Panc1 (cell line): ENCODE measurements around the gene KLHDC8A. TPM values are rescaled to one million over a fixed set of nuclear protein-coding genes. Genes with fewer than 3 reads are reported as not detected.

Experiments used
- ATAC-seq: fragments of 200-7000 bp; cut with Tn5 transposase; 2 replicates; pipeline ENCODE4 v1.9.1; 2020; ENCODE audit warnings: mild to moderate bottlenecking, moderate library complexity
- BruUV-seq: library from RNA; stranded (reverse); fragments of 400-500 nt; replicated peaks from 2 replicates; lab custom pipeline; 2021; lab: Mats Ljungman, UMichigan
- CTCF ChIA-PET: fragments of 300-600 bp; sonication (Branson Sonifier 250); formaldehyde crosslinking; loops from one replicate; lab custom pipeline; 2022; ENCODE audit warnings: antibody characterized with exemption; lab: Charles Lee
- POLR2A ChIA-PET: fragments of 300-600 bp; sonication (Branson Sonifier 250); formaldehyde crosslinking; loops from one replicate; lab custom pipeline; 2022; ENCODE audit warnings: antibody characterized with exemption; lab: Charles Lee
- DNase-seq: peaks from one replicate; pipeline ENCODE4 v3.0.0-alpha.2; 2010; ENCODE audit warnings: low read depth, low spot score
- H3K27ac ChIP-seq: 2 replicates; pipeline ENCODE4 v1.5.1; 2011; ENCODE audit warnings: mild to moderate bottlenecking, low read length, inconsistent platforms
- H3K27me3 ChIP-seq: fragments of 200-500 bp; sonication (Bioruptor generic); 2 replicates; pipeline ENCODE4 v1.6.0; 2014; ENCODE audit warnings: low read length, inconsistent platforms; ENCODE audit not compliant: control insufficient read depth, insufficient read depth
- H3K36me3 ChIP-seq: fragments of 200-500 bp; sonication (Bioruptor generic); 2 replicates; pipeline ENCODE4 v1.5.1; 2014; ENCODE audit warnings: inconsistent platforms, mild to moderate bottlenecking, low read length, moderate library complexity; ENCODE audit not compliant: control insufficient read depth, insufficient read depth
- H3K4me1 ChIP-seq: 2 replicates; pipeline ENCODE4 v1.5.1; 2011; ENCODE audit warnings: inconsistent platforms, mild to moderate bottlenecking, low read length, moderate library complexity; ENCODE audit not compliant: control insufficient read depth, insufficient read depth
- H3K4me3 ChIP-seq, 2 experiments: 2 replicates each; pipeline ENCODE4 v1.5.1; 2011 to 2012; ENCODE audit warnings: low read depth in 2 of 2, low read length in 2 of 2, mild to moderate bottlenecking in 2 of 2, inconsistent platforms in 1 of 2, moderate library complexity in 1 of 2
- H3K9me3 ChIP-seq: fragments of 200-500 bp; sonication (Bioruptor generic); 2 replicates; pipeline ENCODE4 v1.5.1; 2014; ENCODE audit warnings: low read depth, mild to moderate bottlenecking, inconsistent platforms, low read length, moderate library complexity; ENCODE audit not compliant: control insufficient read depth, insufficient read depth
- POLR2AphosphoS5 ChIP-seq: IDR thresholded peaks from 2 replicates; pipeline ENCODE4 v1.6.1; 2012; ENCODE audit warnings: mild to moderate bottlenecking, low read depth, low read length, moderate library complexity
- SIN3A ChIP-seq: IDR thresholded peaks from 2 replicates; pipeline ENCODE4 v1.6.1; 2012; ENCODE audit warnings: low read depth, mild to moderate bottlenecking, low read length, moderate library complexity, borderline replicate concordance; ENCODE audit not compliant: insufficient read depth
- TCF7L2 ChIP-seq: IDR thresholded peaks from 2 replicates; pipeline ENCODE4 v1.6.1; 2011; ENCODE audit warnings: mild to moderate bottlenecking, low read depth, low read length, inconsistent platforms
- in situ Hi-C: cut with HindIII; loops from 2 replicates; pipeline ENCODE4 v1.10.0; 2016; ENCODE audit warnings: low sequenced_read_pairs, low pct_unique_long_range_greater_than_20kb
- intact Hi-C: fragments of 100-400 bp; cut with micrococcal nuclease; formaldehyde crosslinking; loops from one replicate; pipeline ENCODE4 v1.10.0; 2022; ENCODE audit not compliant: unreplicated experiment
- total RNA-seq: library from RNA; stranded (reverse); gene quantifications from one replicate; pipeline ENCODE4 v1.2.1, GENCODE V29; 2021; ENCODE audit not compliant: unreplicated experiment
- TF ChIP-seq, protein P1 (sequence below): fragments of 450-650 bp; IDR thresholded peaks from 2 replicates; pipeline ENCODE4 v1.5.1; 2017; ENCODE audit warnings: mild to moderate bottlenecking
- TF ChIP-seq, protein P2 (sequence below), 2 experiments: IDR thresholded peaks; 2 replicates each; pipeline ENCODE4 v1.6.1; 2011 to 2012; ENCODE audit warnings: low read depth in 2 of 2, control low read depth in 1 of 2, low read length in 1 of 2, mild to moderate bottlenecking in 1 of 2, moderate library complexity in 1 of 2; ENCODE audit not compliant: insufficient read depth in 1 of 2

KLHDC8A gene
- total RNA-seq, 1 experiment from 2014 or later: 0.31 TPM

DNA sequence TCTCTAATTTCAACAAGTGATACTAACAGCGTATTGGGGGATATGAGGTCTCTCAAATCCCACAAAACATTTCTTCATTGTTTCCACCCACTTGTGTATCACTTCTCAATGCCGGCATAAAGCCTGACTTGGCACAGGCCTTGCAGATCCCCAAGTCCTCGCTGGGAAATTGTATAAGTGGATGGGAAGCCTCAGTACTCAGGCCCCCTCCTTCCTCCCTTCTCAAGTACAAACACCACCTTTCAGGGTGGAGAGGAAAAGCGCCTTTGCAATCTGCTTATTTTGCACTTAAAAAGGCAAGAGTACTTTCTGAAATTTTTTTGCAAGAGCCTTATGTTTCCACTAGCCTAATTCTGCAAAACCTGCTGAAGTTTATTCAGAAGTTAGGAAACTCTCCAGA is 25.8 kb upstream of the KLHDC8A start:
- in situ Hi-C loops: no loop called here
- Histone ChIP-seq H3K36me3 (no peaks in the 10 kb centered on the region), H3K4me3 (no peak overlapping the region), H3K9me3 (no peaks in the 10 kb centered on the region), H3K4me1 (no peaks in the 10 kb centered on the region), H3K27ac (no peak overlapping the region), H3K27me3 (no peaks in the 10 kb centered on the region)
- ChIA-PET CTCF (no interaction called here), POLR2A (no interaction called here)
- intact Hi-C loops: no loop called here
- TF ChIP-seq, protein P1, sequence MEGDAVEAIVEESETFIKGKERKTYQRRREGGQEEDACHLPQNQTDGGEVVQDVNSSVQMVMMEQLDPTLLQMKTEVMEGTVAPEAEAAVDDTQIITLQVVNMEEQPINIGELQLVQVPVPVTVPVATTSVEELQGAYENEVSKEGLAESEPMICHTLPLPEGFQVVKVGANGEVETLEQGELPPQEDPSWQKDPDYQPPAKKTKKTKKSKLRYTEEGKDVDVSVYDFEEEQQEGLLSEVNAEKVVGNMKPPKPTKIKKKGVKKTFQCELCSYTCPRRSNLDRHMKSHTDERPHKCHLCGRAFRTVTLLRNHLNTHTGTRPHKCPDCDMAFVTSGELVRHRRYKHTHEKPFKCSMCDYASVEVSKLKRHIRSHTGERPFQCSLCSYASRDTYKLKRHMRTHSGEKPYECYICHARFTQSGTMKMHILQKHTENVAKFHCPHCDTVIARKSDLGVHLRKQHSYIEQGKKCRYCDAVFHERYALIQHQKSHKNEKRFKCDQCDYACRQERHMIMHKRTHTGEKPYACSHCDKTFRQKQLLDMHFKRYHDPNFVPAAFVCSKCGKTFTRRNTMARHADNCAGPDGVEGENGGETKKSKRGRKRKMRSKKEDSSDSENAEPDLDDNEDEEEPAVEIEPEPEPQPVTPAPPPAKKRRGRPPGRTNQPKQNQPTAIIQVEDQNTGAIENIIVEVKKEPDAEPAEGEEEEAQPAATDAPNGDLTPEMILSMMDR: no peak
- no peak for TF ChIP-seq SIN3A
- TF ChIP-seq, protein P2, sequence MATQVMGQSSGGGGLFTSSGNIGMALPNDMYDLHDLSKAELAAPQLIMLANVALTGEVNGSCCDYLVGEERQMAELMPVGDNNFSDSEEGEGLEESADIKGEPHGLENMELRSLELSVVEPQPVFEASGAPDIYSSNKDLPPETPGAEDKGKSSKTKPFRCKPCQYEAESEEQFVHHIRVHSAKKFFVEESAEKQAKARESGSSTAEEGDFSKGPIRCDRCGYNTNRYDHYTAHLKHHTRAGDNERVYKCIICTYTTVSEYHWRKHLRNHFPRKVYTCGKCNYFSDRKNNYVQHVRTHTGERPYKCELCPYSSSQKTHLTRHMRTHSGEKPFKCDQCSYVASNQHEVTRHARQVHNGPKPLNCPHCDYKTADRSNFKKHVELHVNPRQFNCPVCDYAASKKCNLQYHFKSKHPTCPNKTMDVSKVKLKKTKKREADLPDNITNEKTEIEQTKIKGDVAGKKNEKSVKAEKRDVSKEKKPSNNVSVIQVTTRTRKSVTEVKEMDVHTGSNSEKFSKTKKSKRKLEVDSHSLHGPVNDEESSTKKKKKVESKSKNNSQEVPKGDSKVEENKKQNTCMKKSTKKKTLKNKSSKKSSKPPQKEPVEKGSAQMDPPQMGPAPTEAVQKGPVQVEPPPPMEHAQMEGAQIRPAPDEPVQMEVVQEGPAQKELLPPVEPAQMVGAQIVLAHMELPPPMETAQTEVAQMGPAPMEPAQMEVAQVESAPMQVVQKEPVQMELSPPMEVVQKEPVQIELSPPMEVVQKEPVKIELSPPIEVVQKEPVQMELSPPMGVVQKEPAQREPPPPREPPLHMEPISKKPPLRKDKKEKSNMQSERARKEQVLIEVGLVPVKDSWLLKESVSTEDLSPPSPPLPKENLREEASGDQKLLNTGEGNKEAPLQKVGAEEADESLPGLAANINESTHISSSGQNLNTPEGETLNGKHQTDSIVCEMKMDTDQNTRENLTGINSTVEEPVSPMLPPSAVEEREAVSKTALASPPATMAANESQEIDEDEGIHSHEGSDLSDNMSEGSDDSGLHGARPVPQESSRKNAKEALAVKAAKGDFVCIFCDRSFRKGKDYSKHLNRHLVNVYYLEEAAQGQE (IDR thresholded peaks at IDR 0.05; ENCODE audit: insufficient read depth in 1 of 2, low read depth in 2 of 2, low read length in 1 of 2): no peak
- no peak for TF ChIP-seq POLR2AphosphoS5
- no peak for TF ChIP-seq TCF7L2
- ATAC-seq (no peak), DNase-seq (no peak)
- no TSS peak for BruUV-seq

DNA sequence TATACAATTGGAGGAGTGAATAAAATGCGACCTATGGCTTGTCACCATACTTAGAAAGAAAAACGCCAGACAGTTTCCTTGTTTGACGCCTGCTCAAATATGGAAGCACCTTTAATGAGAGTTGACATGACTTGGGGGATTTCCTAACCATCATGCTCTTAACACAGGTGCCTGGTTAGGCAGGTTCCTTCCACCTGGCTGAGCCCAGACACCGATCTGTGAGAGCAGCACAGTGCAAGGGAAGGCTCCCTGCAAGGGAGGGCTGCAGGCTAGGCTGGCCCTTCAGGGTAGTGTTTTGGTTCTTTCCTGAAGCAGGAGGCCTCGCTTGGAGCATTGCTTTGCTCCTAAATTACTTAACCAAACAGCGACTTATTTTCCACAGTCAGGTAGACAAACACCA is 24.6 kb upstream of the KLHDC8A start:
- BruUV-seq: no TSS peak
- no peak for DNase-seq
- TF ChIP-seq SIN3A (no peak), TCF7L2 (no peak), POLR2AphosphoS5 (no peak)
- TF ChIP-seq, protein P1: no peak
- TF ChIP-seq, protein P2 (IDR thresholded peaks at IDR 0.05; ENCODE audit: insufficient read depth in 1 of 2, low read depth in 2 of 2, low read length in 1 of 2): no peak
- POLR2A ChIA-PET: no interaction called here
- Histone ChIP-seq H3K27me3 (no peaks in the 10 kb centered on the region), H3K9me3 (no peaks in the 10 kb centered on the region), H3K36me3 (no peaks in the 10 kb centered on the region), H3K4me3 (no peak overlapping the region), H3K4me1 (no peaks in the 10 kb centered on the region), H3K27ac (no peak overlapping the region)
- in situ Hi-C loops: no loop called here
- ATAC-seq: no peak
- intact Hi-C loops: no loop called here
- CTCF ChIA-PET: interaction anchor here (0.9 to 1.0 kb wide), 2 partner anchors 15 to 207 kb away, joined by 3 read pairs; no protein-coding TSS in a partner anchor
